HG03460 (cell line): Measurements from ENCODE around the gene ATP5F1B.
"Not testable (repeated sequence)": the region's sequence is repeated elsewhere in the genome, so short reads cannot be mapped to it uniquely, and the experiment has no call there.

Experiments used
- ATAC-seq: cut with Tn5 transposase; IDR thresholded peaks from one replicate; pipeline ENCODE4 v1.9.1; 2021; ENCODE audit not compliant: unreplicated experiment

The ATP5F1B gene

GRCh38 chr12:56653781-56654180 lies 8.0 kb upstream of the ATP5F1B start:
- ATAC-seq: not testable (repeated sequence)

GRCh38 chr12:56648023-56648422 lies 2.2 kb upstream of the ATP5F1B start:
- not testable (repeated sequence) for ATAC-seq

GRCh38 chr12:56645201-56645716 lies 525 bp downstream of the ATP5F1B start:
- ATAC-seq: no peak

- ATAC-seq: no peak
Observed at GRCh38 chr12:56644654-56645053, 1.1 kb downstream of the ATP5F1B start.

GRCh38 chr12:56641219-56641618 lies 4.6 kb downstream of the ATP5F1B start:
- ATAC-seq: no peak

- ATAC-seq: no peak
Observed at GRCh38 chr12:56637621-56638020, 8.2 kb downstream of the ATP5F1B start.

- peak; percentile 46 for ATAC-seq
Observed at GRCh38 chr12:56636675-56637540, 8.9 kb downstream of the ATP5F1B start.

- ATAC-seq: peak; percentile 34
Observed at GRCh38 chr12:56635806-56636674, 9.7 kb downstream of the ATP5F1B start.

- peak; percentile 24 for ATAC-seq
Observed at GRCh38 chr12:56634837-56635791, 10.7 kb downstream of the ATP5F1B start.

- no peak for ATAC-seq
Observed at GRCh38 chr12:56634242-56634836, 11.4 kb downstream of the ATP5F1B start.

GRCh38 chr12:56633468-56634241 lies 12.1 kb downstream of the ATP5F1B start:
- ATAC-seq: no peak

GRCh38 chr12:56632701-56633467 lies 12.9 kb downstream of the ATP5F1B start:
- ATAC-seq: no peak

- peak; percentile 19 for ATAC-seq
Observed at GRCh38 chr12:56631790-56632700, 13.7 kb downstream of the ATP5F1B start.

- ATAC-seq: peak; percentile 50
Observed at GRCh38 chr12:56630180-56630632, 15.6 kb downstream of the ATP5F1B start, which contains the start of gene BAZ2A. Gene BAZ2A (minus strand): TSS chr12:56630326. CDS start chr12:56617530, 12,796 bp downstream.

- ATAC-seq: peak; percentile 8
Observed at GRCh38 chr12:56629459-56630179, 16.2 kb downstream of the ATP5F1B start.

GRCh38 chr12:56628671-56629458 lies 16.9 kb downstream of the ATP5F1B start:
- peak; percentile 27 for ATAC-seq
